Head of caudate nucleus (tissue), 42 donors: ENCODE results near the gene POFUT2.

ENCODE experiments used
- DNase-seq, 42 donors: peaks; one replicate each; pipeline versions ENCODE4 v3.0.0 to v3.0.0-alpha.2; 2020 to 2021; ENCODE audit warnings: mixed read lengths in 7 of 42
- intact Hi-C: fragments of 100-400 bp; cut with DNase I; formaldehyde crosslinking; loops from one replicate; pipeline ENCODE4 v1.15.0; 2022

POFUT2 gene

DNA sequence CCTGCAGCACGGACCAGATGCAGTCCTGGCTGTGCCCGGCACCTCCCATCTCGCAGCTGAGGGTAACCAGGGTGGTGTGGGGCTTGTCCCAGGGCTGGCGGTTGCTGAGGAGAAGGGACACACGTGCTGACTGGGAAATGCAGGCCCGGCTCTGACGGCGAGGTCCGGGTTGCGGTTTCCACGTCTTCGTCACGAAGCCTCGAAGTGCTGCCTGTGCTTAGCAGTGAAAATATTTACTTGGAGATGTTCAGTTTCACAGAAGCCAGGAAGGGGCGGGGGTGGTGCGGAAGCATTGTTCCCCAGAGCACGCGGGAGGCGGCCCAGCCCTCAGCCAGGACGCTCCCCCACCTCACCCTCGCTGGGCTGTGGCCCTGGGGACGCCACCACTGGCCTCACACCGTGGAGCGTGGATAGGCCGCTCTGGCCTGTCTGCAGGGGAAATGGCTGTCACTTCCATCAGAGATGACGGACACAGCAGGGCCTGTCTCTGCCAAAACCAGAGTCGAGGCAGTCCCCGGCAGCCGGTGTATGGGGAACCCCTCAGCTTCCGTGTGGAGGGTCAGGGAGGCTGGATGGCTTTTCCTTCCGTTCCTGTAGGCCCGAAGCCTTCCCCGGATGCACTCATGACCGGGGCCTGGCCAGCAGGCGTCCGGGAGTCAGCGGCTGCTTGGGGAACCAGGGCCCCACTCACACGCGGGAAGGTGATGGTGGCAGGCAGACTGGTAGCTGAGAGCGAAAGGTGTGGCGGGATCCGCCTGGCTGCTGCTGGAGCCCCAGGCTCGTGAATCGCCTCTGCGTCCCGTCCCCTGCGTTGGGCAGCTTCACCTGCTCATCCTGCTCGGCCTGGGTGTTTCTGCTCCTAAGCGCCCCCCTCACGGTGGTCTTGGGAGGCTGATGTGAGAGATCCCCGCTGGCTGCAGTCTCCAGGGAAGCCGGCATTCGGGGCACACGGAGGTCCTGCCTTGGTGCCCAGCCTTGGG, 14.7 kb upstream of the POFUT2 start:
- intact Hi-C loops = no loop called here
- peak in 3 of 42 donors; percentile 2 to 28 (median 24) for DNase-seq

DNA sequence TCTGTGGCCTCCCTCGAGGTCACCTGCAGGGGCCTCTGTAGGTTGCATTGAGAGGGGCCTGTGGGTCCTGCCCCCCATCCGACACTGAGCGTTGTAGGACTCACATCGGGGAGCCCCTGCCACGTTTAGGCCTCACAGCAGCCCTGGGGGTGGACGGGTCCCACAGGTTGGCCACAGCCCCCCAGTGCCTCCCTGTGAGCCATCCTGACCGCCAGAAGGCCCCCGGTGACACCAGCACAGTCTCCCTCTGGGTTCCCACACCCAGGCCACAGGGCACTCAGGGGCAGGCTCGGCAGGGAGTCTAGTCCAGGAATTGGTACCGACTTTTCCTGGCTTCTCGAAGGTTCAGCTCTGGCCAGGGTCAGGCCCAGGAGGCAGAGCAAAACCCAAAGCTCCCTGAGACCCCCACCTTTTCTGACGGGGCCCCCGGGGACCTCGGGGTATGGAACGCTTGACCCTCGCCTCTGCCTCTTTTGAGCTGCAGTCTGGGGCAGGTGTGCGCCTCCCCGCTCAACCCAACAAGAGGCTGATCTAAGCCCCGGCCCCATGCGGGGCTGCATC, 13.9 kb upstream of the POFUT2 start:
- intact Hi-C loops = no loop called here
- peak in 2 of 42 donors; percentile 22 to 23 for DNase-seq

DNA sequence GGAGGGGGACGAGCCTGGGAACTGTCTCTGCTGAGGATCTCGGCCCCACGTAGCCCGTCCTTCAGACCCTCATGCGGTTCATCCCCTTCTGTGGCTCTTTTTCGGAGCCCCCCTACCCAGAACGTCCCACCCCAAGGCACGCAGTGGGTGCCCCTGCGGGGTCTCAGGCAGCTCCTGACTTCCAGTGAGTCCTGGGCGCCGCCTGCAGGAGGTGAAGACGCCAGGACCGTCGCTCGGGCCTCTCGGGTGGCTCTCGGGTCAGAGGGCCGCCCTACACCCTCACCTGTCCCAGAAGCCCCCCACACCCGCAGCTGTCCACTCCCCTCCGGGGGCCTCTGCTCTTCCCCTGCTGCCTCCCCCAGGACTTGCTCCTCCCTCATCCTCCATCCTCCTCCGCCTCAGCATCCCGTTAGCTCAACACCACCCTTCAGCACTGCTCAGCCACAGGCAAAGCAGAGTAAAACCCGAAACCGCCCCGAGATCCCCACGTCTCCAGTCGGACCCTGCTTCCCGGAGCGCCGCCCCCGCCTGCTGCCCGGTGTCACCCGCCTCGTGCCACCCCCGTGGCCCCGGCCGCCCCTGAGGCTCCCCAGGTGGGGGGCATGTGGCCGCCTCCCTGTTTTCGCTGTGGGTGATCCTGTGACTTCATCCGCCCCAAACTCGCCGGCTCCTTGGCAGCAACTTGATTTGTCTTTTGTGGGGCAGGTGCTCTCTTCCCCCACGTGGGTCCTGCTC, 13.3 kb upstream of the POFUT2 start:
- intact Hi-C loops = no loop called here
- peak in 5 of 42 donors; percentile 6 to 27 (median 12) for DNase-seq

DNA sequence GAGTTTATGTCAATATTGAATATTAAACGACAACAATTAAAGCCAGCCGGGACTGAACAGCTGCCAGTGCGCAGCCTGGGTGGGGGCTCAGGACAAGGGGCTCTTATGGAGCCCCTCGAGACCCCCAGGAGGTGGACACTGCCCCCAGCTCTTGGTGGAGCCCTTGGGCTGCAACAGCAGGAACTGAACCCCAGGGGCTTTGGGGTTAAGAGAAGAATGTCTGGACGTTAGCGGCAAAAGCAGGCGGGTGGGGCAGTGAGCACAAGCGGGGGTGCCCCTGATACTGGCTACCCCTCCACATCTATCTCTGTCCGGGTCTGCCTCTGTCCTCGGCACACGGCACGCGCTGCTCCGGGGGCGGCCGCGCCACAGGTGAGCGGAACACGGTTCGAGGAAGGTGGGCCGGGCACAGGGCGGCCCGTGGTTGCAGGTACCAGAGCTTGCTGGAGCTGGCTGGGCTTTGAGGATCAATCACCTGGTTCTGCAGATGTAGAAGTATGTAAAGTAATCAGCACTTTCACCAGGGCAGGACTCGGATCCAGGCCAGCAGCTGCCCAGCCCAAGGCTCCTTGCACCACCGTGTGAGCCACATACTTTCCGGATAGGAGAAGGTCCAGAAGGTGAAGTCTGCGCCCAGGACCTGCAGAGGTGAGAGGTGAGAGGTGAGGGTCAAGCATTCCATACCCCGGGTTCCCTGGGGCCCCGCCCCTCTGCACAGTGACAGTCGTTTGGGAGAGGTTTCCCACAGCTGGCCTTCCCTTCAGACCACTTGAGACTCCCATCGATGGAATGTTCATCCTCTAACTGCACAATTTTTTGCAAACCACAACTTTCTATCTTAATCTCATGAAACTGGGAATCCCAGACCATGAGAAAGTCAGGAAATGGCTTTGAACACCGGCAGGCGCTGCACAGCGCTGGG, 12.4 kb upstream of the POFUT2 start:
- intact Hi-C loops = no loop called here
- DNase-seq = peak in 5 of 42 donors; percentile 4 to 16 (median 8)

DNA sequence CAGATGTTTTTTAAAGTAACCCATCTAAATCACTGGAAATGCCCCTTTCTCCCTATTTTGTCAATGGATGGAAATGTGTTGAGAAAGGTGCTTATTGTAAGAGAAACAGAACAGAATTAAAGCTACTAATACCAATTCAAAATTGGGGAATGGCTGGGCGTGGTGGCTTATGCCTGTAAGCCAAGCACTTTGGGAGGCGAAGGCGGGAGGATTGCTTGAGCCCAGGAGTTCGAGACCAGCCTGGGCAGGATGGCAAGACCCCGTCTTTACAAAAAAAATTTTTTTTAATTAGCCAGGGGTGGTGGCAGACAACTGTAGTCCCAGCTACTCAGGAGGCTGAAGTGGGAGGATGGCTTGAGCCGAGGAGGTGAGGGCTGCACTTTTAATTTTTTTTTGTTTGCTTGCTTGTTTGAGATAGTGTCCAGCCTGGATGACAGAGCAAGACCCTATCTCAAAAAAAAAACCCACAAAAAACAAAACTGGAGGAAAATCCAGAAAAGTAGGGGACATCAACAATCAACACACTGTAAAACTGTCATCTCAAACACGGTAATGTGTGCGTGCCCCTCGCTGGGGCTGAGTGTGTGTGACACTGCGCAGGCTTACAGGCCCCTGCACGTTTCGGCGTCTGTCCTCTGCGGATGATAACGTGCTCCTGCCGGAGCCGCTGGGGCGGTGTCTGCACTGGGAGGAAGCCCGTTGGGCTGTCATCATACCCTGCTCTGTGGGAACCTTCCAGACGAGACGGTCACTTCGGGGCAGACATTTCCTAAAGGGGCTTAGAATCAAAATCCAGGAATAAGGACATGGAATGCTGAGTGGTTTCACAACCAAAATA, 11.6 kb upstream of the POFUT2 start:
- intact Hi-C loops = no loop called here
- DNase-seq = peak in 9 of 42 donors; percentile 1 to 21 (median 10)

DNA sequence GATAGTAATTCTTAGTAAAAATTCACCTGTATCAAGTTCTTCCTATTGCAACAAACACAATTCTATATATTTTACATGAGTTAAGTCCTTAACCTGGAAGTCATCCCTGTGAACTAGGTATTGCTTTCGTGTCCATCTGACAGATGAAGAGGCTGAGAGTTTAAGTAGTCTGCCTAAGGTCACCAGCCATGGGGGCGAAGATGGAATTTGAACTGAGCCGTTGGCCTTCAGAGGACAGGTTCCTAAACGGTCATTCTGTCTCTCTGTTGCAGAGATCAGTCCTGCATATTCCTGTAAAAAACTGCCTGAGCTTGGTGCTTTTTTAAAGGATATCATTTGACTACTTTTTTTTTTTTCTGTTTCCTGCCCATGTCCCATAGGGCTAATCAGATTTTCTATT, 10.2 kb upstream of the POFUT2 start:
- intact Hi-C loops = no loop called here
- DNase-seq = peak in 3 of 42 donors; percentile 1 to 11 (median 8)

DNA sequence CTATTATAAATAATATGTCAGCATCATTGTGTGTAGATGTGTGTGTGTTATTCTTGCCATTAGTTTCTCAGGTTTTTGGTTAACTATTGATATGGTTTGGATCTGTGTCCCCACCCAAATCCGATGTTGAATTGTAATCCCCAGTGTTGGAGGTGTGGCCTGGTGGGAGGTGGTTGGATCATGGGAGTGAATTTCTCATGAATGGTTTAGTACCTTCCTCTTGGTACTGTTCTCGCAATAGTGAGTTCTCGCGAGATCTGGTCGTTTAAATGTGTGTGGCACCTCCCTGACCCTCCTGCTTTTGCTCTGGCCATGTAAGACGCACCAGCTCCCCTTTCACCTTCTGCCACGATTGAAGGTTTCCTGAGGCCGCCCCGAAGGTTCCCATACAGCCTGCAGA, 9.6 kb upstream of the POFUT2 start:
- peak in 3 of 42 donors; percentile 2 to 8 (median 2) for DNase-seq

DNA sequence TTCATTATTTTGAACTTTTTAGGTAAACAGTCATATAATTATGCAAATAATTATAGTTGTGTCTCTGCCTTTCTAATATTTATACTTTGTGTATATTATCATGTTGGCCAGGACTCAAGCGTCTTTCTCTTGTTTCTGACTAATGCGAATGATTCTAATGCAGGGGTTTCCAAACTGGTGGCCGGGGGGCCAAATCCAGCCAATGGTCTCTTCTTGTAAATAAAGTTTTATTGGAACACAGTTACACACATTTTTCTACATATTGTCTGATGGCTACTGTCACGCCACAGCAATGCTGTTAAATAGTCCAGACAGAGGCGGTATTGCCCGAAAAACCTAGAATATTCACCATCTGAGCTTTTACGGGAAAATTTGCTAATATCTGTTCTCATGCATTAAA, 8.9 kb upstream of the POFUT2 start:
- intact Hi-C loops = no loop called here
- DNase-seq = peak in 8 of 42 donors; percentile 1 to 31 (median 6)

More for the DNA sequence above, 9.6 kb upstream of the POFUT2 start:
- intact Hi-C loops = no loop called here

DNA sequence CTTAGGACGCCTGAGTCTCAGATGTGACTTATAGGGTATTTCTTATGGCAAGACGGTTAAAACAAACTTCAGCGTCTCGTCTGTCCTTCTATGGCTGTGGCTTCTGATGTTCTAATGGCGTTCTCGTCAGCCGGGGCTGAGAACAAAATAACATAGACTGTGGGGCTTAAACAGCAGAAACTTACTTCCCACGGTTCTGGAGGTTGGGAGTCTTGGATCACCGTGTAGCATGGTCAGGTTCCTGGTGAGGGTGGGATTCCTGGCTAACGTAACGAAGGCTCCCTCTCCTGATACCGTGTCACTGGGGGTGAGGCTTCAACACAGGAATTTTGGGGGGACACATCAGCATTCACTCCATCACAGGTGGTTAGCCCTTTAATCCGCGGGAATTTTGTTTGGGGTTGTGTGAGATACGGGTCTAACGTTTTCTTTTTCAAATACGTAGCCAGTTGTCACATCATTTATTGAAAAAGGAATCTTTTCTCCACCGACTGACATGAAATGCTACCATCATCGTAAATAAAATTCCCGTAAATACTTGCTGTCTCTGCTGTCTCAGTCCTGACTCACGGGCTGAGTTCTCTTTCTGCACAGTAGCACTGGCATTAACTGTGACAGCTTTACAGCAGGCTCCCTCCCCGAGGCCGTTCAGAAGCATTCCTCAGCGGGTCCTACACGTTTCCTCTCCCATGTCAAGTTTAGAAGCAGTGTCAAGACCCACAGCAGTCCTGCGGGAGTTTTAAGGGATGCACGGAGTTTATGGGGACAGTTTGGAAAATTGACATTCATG, 8.1 kb upstream of the POFUT2 start:
- peak in 11 of 42 donors; percentile 0 to 36 (median 5) for DNase-seq
- intact Hi-C loops = no loop called here

DNA sequence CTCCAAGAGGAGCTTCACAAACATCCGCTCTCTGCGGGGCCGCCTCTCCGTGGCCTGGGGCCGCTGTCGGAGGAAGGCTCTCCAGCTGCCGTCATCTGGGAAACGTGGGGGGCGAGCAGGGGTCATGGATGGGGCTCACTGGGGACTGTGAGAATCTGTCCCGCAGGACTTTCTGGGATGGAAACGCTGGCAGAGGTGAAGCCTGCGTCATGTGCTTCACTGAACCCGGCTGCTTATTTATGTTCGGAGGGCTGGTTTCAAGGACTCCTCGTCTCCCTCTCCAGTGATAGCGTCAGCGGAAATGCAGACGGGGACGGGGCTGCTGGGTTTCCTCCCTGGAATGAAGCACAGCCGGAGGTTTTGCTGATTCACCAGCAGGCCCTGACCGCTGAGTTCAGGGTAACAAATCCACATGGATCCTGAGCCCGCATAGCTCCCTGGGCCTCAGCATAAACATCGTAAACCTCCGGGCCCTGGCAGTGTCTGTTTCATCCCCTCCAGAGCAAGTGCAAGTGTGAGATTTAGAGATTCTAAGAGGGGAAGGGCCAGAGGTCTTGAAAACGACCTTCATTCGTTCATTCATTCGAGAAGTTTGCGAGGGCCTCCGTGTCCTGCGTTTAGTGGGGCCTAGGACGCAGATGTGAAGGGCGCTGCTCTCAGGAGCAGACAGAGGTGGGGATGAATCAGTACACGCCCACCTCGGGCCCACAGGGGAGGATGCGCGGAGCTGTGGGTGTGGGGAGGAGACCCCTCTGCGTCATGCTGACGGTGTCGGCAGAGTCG, 7.0 kb upstream of the POFUT2 start:
- intact Hi-C loops = no loop called here
- DNase-seq = peak in 12 of 42 donors; percentile 0 to 44 (median 18)

DNA sequence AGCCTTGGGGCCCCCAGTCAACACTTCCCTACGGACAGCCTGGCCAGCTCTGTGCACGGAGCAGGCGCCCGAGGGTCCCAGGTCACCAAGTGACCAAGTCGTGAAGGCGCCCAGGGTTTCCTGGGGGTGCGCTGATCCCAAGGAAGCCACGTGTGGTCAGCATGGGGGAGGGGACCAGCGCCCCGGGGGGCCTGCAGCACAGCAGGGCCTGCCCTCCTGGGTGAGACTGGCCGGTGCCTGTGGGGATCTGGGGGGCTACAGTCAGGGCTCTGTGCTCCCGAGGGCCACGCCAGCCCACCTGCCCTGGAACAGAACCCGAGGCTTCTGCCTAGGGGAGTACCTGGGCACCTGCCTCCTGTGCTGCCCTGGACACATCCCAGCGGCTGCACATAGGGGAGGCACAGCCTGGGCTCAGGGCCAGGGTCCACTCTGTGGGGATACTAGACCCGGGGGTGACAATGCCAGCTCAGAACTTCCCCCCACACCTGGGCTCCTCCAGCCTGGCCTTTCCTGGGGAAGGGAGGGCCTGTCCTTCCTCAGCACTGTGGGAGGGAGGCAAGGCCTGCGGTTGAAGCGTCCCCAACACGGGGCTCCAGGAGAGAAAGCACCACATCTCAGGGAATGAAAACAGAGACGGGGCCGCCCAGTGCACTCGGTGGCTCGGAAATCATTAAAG, 6.2 kb upstream of the POFUT2 start:
- intact Hi-C loops = loop anchor here (2.0 kb wide), 1 partner anchor 145 kb away; no protein-coding TSS in a partner anchor
- peak in 10 of 42 donors; percentile 6 to 39 (median 12) for DNase-seq

DNA sequence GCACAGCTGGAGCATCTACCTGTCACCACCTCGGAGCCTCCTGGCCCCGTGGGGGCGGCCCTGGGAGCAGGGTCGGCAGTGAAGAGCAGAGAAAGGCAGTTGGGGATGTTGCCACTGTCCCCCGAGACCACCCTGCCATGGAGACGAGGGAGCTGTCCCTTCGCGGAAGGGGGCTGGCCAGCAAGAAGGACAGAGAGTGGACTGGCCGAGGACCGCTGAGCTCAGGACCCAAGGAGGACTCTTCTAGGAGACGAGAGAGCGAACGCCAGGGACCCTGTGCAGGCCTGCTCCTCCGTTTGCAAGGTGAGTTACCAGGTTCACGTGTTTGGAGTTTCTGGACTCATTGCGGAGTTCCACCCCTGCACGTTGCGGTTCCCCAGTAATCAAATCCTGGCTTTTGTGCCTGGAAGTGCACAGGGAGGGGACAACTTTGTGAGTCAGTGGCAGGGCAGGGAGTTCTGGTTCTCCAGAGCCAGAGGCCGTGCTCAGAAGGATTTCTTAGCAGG, 5.6 kb upstream of the POFUT2 start:
- intact Hi-C loops = loop anchor here (2.0 kb wide), 1 partner anchor 146 kb away; no protein-coding TSS in a partner anchor
- peak in 7 of 42 donors; percentile 2 to 37 (median 13) for DNase-seq

DNA sequence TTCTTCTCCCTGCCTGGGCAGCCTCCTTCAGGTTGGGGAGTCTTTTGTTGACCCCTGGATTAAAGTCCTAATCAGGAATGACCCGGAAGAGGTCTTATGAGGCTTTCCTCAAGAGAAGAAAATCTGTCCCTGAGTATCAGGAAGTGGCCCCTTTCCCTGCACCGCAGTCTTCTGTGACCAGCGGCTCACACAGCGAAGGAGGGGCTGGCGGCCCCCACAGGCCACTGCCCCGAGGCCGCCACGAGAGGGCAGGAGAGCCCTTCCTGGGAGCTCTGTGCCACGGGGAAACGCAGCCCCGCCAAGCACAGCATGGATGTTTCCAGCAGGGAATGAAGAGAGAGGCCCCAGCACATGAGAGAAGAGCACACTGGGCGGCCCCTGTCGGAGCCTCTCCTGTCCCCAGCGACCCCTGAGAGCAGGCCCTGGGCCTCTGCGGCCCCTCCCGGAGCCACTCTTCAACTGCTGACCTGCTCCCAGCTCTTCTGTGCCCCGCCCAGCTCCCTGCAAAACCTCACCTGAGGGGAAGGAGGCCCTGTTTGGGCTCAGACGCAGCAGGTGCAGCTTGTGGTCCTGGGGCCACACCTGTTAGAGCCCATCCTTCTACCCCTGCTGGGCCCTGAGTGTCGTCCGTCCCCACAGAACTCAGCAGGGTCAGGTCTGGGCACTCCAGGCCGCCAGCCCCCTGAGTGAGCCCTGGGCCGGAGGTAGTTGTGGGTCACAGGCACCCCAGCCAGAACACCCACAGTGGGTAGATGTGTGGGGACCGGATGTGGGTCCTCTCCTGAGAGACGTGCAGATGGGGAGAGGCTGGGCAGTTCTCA, 4.9 kb upstream of the POFUT2 start:
- intact Hi-C loops = loop anchor here (2.0 kb wide), 1 partner anchor 146 kb away; no protein-coding TSS in a partner anchor
- DNase-seq = peak; percentile 68 to 95 (median 88)
